Testis (tissue), 3 donors: Measurements from ENCODE around the gene ARL5A. TPM values are rescaled to one million over a fixed set of nuclear protein-coding genes. Genes with fewer than 3 reads are reported as not detected.

Experiments
- DNase-seq: peaks from one replicate; pipeline ENCODE4 v3.0.0-alpha.2; 2019
- H3K27ac ChIP-seq, 2 donors: fragments of 200-600 bp; sonication (generic); one replicate each; pipeline ENCODE4 v1.5.1; 2019
- H3K27me3 ChIP-seq: fragments of 200-600 bp; sonication (generic); one replicate; pipeline ENCODE4 v1.5.1; 2019
- H3K36me3 ChIP-seq: fragments of 200-600 bp; sonication (generic); one replicate; pipeline ENCODE4 v1.5.1; 2017; ENCODE audit warnings: low read depth; ENCODE audit errors: missing control alignments
- H3K4me1 ChIP-seq: fragments of 200-600 bp; sonication (generic); one replicate; pipeline ENCODE4 v1.5.1; 2019
- H3K4me3 ChIP-seq, 2 donors: fragments of 200-600 bp; sonication (generic); one replicate each; pipeline ENCODE4 v1.5.1; 2017 to 2019
- H3K9me3 ChIP-seq: fragments of 200-600 bp; sonication (generic); one replicate; pipeline ENCODE4 v1.5.1; 2017
- POLR2A ChIP-seq: fragments of 450-650 bp; IDR thresholded peaks from one replicate; pipeline ENCODE4 v1.6.1; 2017; ENCODE audit warnings: antibody characterized with exemption, mild to moderate bottlenecking, moderate library complexity
- WGBS, 2 donors: methylation state at CpG; one replicate each; pipeline ENCODE4 v1.1.5; 2018; 5-methylcytosine and 5-hydroxymethylcytosine counted together
- intact Hi-C: fragments of 100-400 bp; cut with DNase I; formaldehyde crosslinking; loops from one replicate; pipeline ENCODE4 v1.15.1; 2023; ENCODE audit warnings: low total_unique reads
- polyA plus RNA-seq: library from polyadenylated mRNA; stranded (reverse); fragments of 350-450 nt; fragmentation: Illumina TruSeq; extraction: RNeasy Lipid Tissue Mini Kit (QIAGEN cat#74804); gene quantifications from one replicate; pipeline ENCODE4 v1.2.3, GENCODE V29; 2014; ENCODE audit warnings: low read depth, low replicate concordance; ENCODE audit not compliant: insufficient read depth
- total RNA-seq, 2 donors: library from RNA; depleted of rRNA; stranded (reverse); fragments of >200 nt; gene quantifications; one replicate each; pipeline ENCODE4 v1.2.3, GENCODE V29; 2016
- TF ChIP-seq, protein P1 (sequence below), 3 experiments: fragments of 450-650 bp in 2 of 3; fragments of 200-600 bp in 1 of 3; sonication (generic) in 1 of 3; IDR thresholded peaks; one replicate each; pipeline ENCODE4 v1.5.1; 2016 to 2019; ENCODE audit warnings: antibody characterized with exemption in 3 of 3, mild to moderate bottlenecking in 2 of 3, moderate library complexity in 1 of 3

ARL5A gene
- total and polyA plus RNA-seq, 3 donors from 2014 or later: 19.1 to 34.0 (median 27.5) TPM

DNA sequence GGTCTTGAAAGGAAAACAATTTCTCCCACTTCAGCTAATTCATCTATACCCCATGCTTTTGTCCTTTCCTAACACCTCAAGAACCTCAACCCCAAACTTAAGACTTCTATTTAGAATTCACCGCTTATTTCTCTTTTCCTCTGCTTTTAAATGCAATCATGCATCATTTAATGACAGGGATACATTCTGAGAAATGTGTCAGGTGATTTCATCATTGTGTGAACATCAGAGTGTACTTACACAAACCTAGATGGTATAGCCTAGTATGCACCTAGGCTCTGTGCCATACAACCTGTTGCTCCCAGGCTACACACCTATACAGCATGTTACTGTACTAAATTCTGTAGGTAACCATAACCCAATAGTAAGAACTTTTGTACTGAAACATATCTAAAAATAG lies 22.9 kb downstream of the ARL5A start:
- no peak for DNase-seq
- no peaks in the 10 kb centered on the region for H3K36me3 ChIP-seq
- WGBS, 2 donors: 96 to 100% methylated on average over 1 of the region's 1 CpG
- no peaks in the 10 kb centered on the region for H3K9me3 ChIP-seq
- TF ChIP-seq, protein P1, sequence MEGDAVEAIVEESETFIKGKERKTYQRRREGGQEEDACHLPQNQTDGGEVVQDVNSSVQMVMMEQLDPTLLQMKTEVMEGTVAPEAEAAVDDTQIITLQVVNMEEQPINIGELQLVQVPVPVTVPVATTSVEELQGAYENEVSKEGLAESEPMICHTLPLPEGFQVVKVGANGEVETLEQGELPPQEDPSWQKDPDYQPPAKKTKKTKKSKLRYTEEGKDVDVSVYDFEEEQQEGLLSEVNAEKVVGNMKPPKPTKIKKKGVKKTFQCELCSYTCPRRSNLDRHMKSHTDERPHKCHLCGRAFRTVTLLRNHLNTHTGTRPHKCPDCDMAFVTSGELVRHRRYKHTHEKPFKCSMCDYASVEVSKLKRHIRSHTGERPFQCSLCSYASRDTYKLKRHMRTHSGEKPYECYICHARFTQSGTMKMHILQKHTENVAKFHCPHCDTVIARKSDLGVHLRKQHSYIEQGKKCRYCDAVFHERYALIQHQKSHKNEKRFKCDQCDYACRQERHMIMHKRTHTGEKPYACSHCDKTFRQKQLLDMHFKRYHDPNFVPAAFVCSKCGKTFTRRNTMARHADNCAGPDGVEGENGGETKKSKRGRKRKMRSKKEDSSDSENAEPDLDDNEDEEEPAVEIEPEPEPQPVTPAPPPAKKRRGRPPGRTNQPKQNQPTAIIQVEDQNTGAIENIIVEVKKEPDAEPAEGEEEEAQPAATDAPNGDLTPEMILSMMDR (IDR thresholded peaks at IDR 0.05): no peak
- TF ChIP-seq POLR2A: no peak
- intact Hi-C loops: no loop called here
- H3K27ac ChIP-seq: no peak overlapping the region
- no peaks in the 10 kb centered on the region for H3K27me3 ChIP-seq
- no peaks in the 10 kb centered on the region for H3K4me1 ChIP-seq
- no peak overlapping the region for H3K4me3 ChIP-seq

DNA sequence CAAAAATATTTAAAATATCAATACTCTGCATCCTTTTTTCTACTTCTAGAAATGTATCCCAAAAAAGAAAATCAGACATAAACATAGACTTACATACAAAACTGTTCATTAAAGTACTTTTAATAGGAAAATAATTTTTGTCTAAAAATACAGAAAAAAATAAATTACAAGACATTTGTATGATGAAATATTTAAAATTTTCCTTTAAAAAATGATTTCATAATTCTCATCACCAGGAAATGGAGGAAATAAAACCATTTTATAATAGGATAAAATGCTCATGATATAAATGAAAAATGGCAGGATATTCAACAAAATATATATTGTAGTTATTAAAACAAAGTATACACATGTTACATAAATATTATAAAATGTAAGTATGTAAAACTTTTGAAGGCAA lies 24.4 kb downstream of the ARL5A start:
- intact Hi-C loops: no loop called here
- no peaks in the 10 kb centered on the region for H3K36me3 ChIP-seq
- no peak for DNase-seq

DNA sequence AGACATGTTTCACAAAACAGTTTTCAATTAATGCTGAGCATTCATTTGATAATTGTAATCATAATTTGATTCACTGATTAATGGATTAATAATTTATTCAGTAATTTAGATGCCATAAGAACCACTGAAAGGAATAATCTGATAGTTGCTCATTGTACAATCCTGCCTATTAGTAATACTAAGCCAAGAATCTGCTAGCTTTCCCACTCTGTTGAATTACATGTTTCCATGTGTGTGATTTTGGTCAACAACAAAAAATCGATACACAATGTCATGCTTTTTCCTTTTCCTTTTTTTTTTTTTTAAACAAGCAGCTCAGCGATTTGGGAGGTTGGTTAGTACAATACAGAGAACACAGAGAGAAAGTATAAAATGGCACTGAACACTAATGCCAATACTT lies 25.9 kb downstream of the ARL5A start:
- Histone ChIP-seq H3K27ac (no peak overlapping the region), H3K4me3 (no peak overlapping the region), H3K9me3 (no peaks in the 10 kb centered on the region), H3K4me1 (no peaks in the 10 kb centered on the region), H3K36me3 (no peaks in the 10 kb centered on the region), H3K27me3 (no peaks in the 10 kb centered on the region)
- DNase-seq: no peak
- TF ChIP-seq, protein P1 (IDR thresholded peaks at IDR 0.05): no peak
- TF ChIP-seq POLR2A: no peak
- 89 to 97% methylated on average over 2 of the region's 2 CpGs for WGBS, 2 donors
- intact Hi-C loops: no loop called here

More for the DNA sequence above, 24.4 kb downstream of the ARL5A start:
- Histone ChIP-seq H3K27ac (no peak overlapping the region), H3K4me3 (no peak overlapping the region), H3K4me1 (no peaks in the 10 kb centered on the region), H3K27me3 (no peaks in the 10 kb centered on the region), H3K9me3 (no peaks in the 10 kb centered on the region)
- TF ChIP-seq, protein P1 (IDR thresholded peaks at IDR 0.05): no peak
- TF ChIP-seq POLR2A: no peak

DNA sequence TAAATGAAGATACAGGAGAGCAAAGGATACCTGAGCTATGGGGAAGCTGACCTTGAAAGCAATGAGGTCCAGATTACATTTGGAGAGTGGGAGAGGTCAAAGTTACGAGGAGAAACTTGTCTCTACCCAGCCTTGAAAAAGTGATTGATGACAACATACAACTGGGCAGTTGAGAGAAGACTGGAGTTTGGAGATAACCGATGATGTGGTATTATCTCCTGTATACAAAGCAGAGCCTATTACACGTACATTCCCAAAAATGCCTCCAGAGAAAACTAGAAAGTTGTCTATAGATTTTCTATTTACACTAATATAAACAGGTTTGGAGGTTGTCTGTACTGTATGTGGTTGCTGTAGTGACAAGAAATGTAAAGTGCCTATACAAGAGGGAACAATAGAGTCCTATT lies 28.3 kb downstream of the ARL5A start:
- H3K27me3 ChIP-seq: no peaks in the 10 kb centered on the region
- H3K9me3 ChIP-seq: no peaks in the 10 kb centered on the region
- DNase-seq: no peak
- TF ChIP-seq, protein P1 (IDR thresholded peaks at IDR 0.05): no peak
- TF ChIP-seq POLR2A: no peak
- H3K4me1 ChIP-seq: no peaks in the 10 kb centered on the region
- WGBS, 2 donors: 64 to 71% methylated on average over 3 of the region's 3 CpGs
- intact Hi-C loops: no loop called here
- no peaks in the 10 kb centered on the region for H3K36me3 ChIP-seq
- H3K27ac ChIP-seq: no peak overlapping the region
- H3K4me3 ChIP-seq: no peak overlapping the region

DNA sequence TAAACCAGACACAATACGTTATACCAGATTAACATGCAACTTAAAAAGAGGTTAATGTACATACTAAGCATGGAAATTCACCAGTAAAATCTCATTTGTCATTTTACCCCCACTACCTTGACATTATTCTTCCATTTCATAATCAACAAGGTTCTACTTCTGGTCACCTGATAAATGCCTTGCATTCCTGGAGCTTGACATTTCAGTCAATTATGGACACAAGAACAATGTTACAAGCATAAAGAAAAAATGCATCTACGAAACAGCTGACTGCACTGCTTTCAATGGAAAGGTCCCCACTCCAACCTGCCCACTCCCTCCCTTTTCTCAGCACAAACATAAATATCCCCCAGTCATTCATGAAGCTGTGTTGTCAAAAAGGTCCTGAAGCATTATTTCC lies 31.4 kb downstream of the ARL5A start:
- Histone ChIP-seq H3K4me1 (no peaks in the 10 kb centered on the region), H3K36me3 (no peaks in the 10 kb centered on the region), H3K4me3 (no peak overlapping the region), H3K27ac (no peak overlapping the region), H3K9me3 (no peaks in the 10 kb centered on the region), H3K27me3 (no peaks in the 10 kb centered on the region)
- TF ChIP-seq POLR2A: no peak
- TF ChIP-seq, protein P1 (IDR thresholded peaks at IDR 0.05): no peak
- 92% methylated on average over 2 of the region's 2 CpGs for WGBS, 2 donors
- intact Hi-C loops: no loop called here
- DNase-seq: no peak
